ENCODE results near the gene KCTD20.

Gene KCTD20

DNA sequence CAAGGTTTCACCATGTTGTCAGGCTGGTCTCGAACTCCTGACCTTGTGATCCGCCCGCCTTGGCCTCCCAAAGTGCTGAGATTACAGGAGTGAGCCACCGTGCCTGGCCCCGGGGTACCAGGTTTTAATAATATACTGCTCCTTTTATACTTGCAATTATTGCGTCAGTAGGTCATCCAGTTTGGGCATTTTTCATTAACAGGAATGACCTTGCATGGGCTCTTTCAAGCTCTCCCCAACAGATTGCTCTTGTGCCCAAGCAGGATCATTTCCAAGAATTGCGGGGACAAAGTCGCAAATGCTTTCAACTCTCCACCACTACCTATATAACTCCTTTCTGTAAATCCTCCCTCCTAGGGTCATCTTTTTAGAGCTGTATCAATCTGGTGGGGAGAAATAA, 80.7 kb downstream of the KCTD20 start:
- Histone ChIP-seq H2AK5ac (ENCODE audit: low read length) (no peak overlapping the region), H3K4me2 (ENCODE audit: low read length) (no peak overlapping the region)
- no CpG with 5 or more reads among the region's 8 CpGs for WGBS (ENCODE audit: extremely low coverage, insufficient coverage, insufficient read length)

GRCh38 chr6:36523936-36524499, 81.2 kb downstream of the KCTD20 start:
- H4K91ac ChIP-seq (ENCODE audit: low read depth, low read length) = no peak overlapping the region
- no peak overlapping the region for H3K4me2 ChIP-seq (ENCODE audit: low read length)
- H3K18ac ChIP-seq (ENCODE audit: low read length) = no peak overlapping the region
- no peaks in the 10 kb centered on the region for H3K79me2 ChIP-seq (ENCODE audit: control insufficient read depth, insufficient read depth, low read length, poor library complexity)
- no peaks in the 10 kb centered on the region for H3K4me1 ChIP-seq (ENCODE audit: control insufficient read depth in 1 of 2, insufficient read depth in 2 of 2, low read length in 2 of 2)
- H3K27me3 ChIP-seq (ENCODE audit: insufficient read depth, low read length) = no peaks in the 10 kb centered on the region
- no peak overlapping the region for H2AFZ ChIP-seq (ENCODE audit: insufficient read depth, low read length, poor library complexity)
- H4K8ac ChIP-seq (ENCODE audit: low read depth, low read length) = no peak overlapping the region
- H3K79me1 ChIP-seq (ENCODE audit: low read length) = no peaks in the 10 kb centered on the region
- no peak overlapping the region for H2BK12ac ChIP-seq (ENCODE audit: low read length)
- H3K9me3 ChIP-seq (ENCODE audit: insufficient read depth, low read depth, low read length) = no peaks in the 10 kb centered on the region
- H3K4ac ChIP-seq (ENCODE audit: low read depth, low read length) = no peak overlapping the region
- DNase-seq = no peak
- H3K4me3 ChIP-seq (ENCODE audit: low read depth, low read length) = no peak overlapping the region
- H3K27ac ChIP-seq (ENCODE audit: low read depth, low read length) = no peak overlapping the region
- H4K12ac ChIP-seq (ENCODE audit: low read depth, low read length) = no peak overlapping the region
- peaks cover 6 to 19% of the 10 kb centered on the region in 2 experiments for H3K36me3 ChIP-seq (ENCODE audit: control insufficient read depth in 1 of 2, insufficient read depth in 2 of 2, low read length in 2 of 2)
- WGBS (ENCODE audit: extremely low coverage, insufficient coverage, insufficient read length) = no CpG with 5 or more reads among the region's 6 CpGs
- H3K9ac ChIP-seq (ENCODE audit: low read length) = no peak overlapping the region
- H2BK5ac ChIP-seq (ENCODE audit: low read depth, low read length, poor library complexity) = no peak overlapping the region
- H2AK5ac ChIP-seq (ENCODE audit: low read length) = no peak overlapping the region
- H3K23ac ChIP-seq (ENCODE audit: low read length) = no peak overlapping the region
- no peak overlapping the region for H3K14ac ChIP-seq (ENCODE audit: low read length)
- H2BK120ac ChIP-seq (ENCODE audit: insufficient read depth, low read length, poor library complexity) = no peak overlapping the region

More for the DNA sequence above, 80.7 kb downstream of the KCTD20 start:
- Histone ChIP-seq H2BK120ac (ENCODE audit: insufficient read depth, low read length, poor library complexity) (no peak overlapping the region), H4K8ac (ENCODE audit: low read depth, low read length) (no peak overlapping the region), H2BK12ac (ENCODE audit: low read length) (no peak overlapping the region), H3K79me1 (ENCODE audit: low read length) (no peaks in the 10 kb centered on the region), H2AFZ (ENCODE audit: insufficient read depth, low read length, poor library complexity) (no peak overlapping the region), H3K14ac (ENCODE audit: low read length) (no peak overlapping the region), H3K79me2 (ENCODE audit: control insufficient read depth, insufficient read depth, low read length, poor library complexity) (no peaks in the 10 kb centered on the region), H3K9ac (ENCODE audit: low read length) (no peak overlapping the region), H2BK5ac (ENCODE audit: low read depth, low read length, poor library complexity) (no peak overlapping the region), H3K23ac (ENCODE audit: low read length) (no peak overlapping the region), H3K18ac (ENCODE audit: low read length) (no peak overlapping the region), H3K4ac (ENCODE audit: low read depth, low read length) (no peak overlapping the region), H3K4me1 (ENCODE audit: control insufficient read depth in 1 of 2, insufficient read depth in 2 of 2, low read length in 2 of 2) (no peaks in the 10 kb centered on the region), H4K91ac (ENCODE audit: low read depth, low read length) (no peak overlapping the region), H3K4me3 (ENCODE audit: low read depth, low read length) (no peak overlapping the region), H3K27me3 (ENCODE audit: insufficient read depth, low read length) (no peaks in the 10 kb centered on the region), H3K27ac (ENCODE audit: low read depth, low read length) (no peak overlapping the region), H3K9me3 (ENCODE audit: insufficient read depth, low read depth, low read length) (no peaks in the 10 kb centered on the region), H4K12ac (ENCODE audit: low read depth, low read length) (no peak overlapping the region), H3K36me3 (ENCODE audit: control insufficient read depth in 1 of 2, insufficient read depth in 2 of 2, low read length in 2 of 2) (peaks cover 8 to 19% of the 10 kb centered on the region in 2 experiments)
- no peak for DNase-seq

DNA sequence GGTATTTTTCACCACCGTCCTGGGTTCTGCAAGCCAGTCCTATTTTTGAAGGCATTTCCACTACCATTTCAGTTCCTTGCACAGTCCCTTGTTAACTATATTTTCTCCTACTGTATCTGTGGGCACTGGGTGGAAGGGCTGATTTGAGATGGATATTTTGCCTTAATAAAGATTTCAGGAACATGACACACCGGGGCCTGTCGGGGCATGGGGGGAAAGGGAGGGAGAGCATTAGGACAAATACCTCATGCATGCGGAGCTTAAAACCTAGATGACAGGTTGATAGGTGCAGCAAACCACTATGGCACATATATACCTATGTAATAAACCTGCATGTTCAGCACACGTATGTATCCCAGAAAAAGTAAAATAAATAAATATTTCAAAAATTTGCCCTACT, 82.1 kb downstream of the KCTD20 start:
- Histone ChIP-seq H2BK12ac (ENCODE audit: low read length) (no peak overlapping the region), H3K14ac (ENCODE audit: low read length) (no peak overlapping the region), H3K27ac (ENCODE audit: low read depth, low read length) (no peak overlapping the region), H3K79me2 (ENCODE audit: control insufficient read depth, insufficient read depth, low read length, poor library complexity) (no peaks in the 10 kb centered on the region), H3K79me1 (ENCODE audit: low read length) (no peaks in the 10 kb centered on the region), H3K36me3 (ENCODE audit: control insufficient read depth in 1 of 2, insufficient read depth in 2 of 2, low read length in 2 of 2) (peaks cover 6 to 16% of the 10 kb centered on the region in 2 experiments), H2BK120ac (ENCODE audit: insufficient read depth, low read length, poor library complexity) (no peak overlapping the region), H3K4me1 (ENCODE audit: control insufficient read depth in 1 of 2, insufficient read depth in 2 of 2, low read length in 2 of 2) (no peaks in the 10 kb centered on the region), H3K9me3 (ENCODE audit: insufficient read depth, low read depth, low read length) (no peaks in the 10 kb centered on the region), H3K18ac (ENCODE audit: low read length) (no peak overlapping the region), H2BK5ac (ENCODE audit: low read depth, low read length, poor library complexity) (no peak overlapping the region), H3K27me3 (ENCODE audit: insufficient read depth, low read length) (no peaks in the 10 kb centered on the region), H3K4ac (ENCODE audit: low read depth, low read length) (no peak overlapping the region), H4K91ac (ENCODE audit: low read depth, low read length) (no peak overlapping the region), H2AK5ac (ENCODE audit: low read length) (no peak overlapping the region), H2AFZ (ENCODE audit: insufficient read depth, low read length, poor library complexity) (no peak overlapping the region), H3K23ac (ENCODE audit: low read length) (no peak overlapping the region), H4K12ac (ENCODE audit: low read depth, low read length) (no peak overlapping the region), H3K9ac (ENCODE audit: low read length) (no peak overlapping the region), H3K4me3 (ENCODE audit: low read depth, low read length) (no peak overlapping the region), H3K4me2 (ENCODE audit: low read length) (no peak overlapping the region), H4K8ac (ENCODE audit: low read depth, low read length) (no peak overlapping the region)
- no peak for DNase-seq
- no CpG with 5 or more reads among the region's 5 CpGs for WGBS (ENCODE audit: extremely low coverage, insufficient coverage, insufficient read length)

DNA sequence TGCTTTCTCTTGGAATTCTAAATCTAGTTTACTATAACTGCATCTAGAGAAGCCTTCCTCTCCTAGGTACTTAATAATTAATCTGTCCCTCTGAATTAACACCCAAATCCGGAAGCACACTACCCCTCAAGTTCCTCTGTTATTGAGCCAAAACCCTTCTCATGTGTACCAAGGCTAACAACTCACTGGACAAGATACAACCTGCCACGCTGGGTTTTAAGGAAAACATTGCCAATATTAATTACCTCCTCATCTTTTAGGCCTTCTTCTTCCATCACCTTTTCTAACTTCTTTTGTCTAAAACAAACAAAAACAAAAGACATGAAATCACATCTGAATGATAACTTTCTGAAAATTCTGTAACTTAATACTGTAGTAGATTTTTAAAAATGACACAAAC, 82.5 kb downstream of the KCTD20 start:
- no peaks in the 10 kb centered on the region for H3K27me3 ChIP-seq (ENCODE audit: insufficient read depth, low read length)
- WGBS (ENCODE audit: extremely low coverage, insufficient coverage, insufficient read length) = no CpG with 5 or more reads among the region's 2 CpGs
- H3K18ac ChIP-seq (ENCODE audit: low read length) = no peak overlapping the region
- no peak overlapping the region for H4K12ac ChIP-seq (ENCODE audit: low read depth, low read length)
- H3K14ac ChIP-seq (ENCODE audit: low read length) = no peak overlapping the region
- H3K4me2 ChIP-seq (ENCODE audit: low read length) = no peak overlapping the region
- DNase-seq = no peak
- no peak overlapping the region for H2BK5ac ChIP-seq (ENCODE audit: low read depth, low read length, poor library complexity)
- no peak overlapping the region for H3K4me3 ChIP-seq (ENCODE audit: low read depth, low read length)
- H4K91ac ChIP-seq (ENCODE audit: low read depth, low read length) = no peak overlapping the region
- no peaks in the 10 kb centered on the region for H3K79me1 ChIP-seq (ENCODE audit: low read length)
- H2BK120ac ChIP-seq (ENCODE audit: insufficient read depth, low read length, poor library complexity) = no peak overlapping the region
- H3K23ac ChIP-seq (ENCODE audit: low read length) = no peak overlapping the region
- no peak overlapping the region for H4K8ac ChIP-seq (ENCODE audit: low read depth, low read length)
- no peak overlapping the region for H3K4ac ChIP-seq (ENCODE audit: low read depth, low read length)
- H3K27ac ChIP-seq (ENCODE audit: low read depth, low read length) = no peak overlapping the region
- H3K9me3 ChIP-seq (ENCODE audit: insufficient read depth, low read depth, low read length) = no peaks in the 10 kb centered on the region
- no peak overlapping the region for H2AFZ ChIP-seq (ENCODE audit: insufficient read depth, low read length, poor library complexity)
- no peak overlapping the region for H2BK12ac ChIP-seq (ENCODE audit: low read length)
- H3K9ac ChIP-seq (ENCODE audit: low read length) = no peak overlapping the region
- H3K36me3 ChIP-seq (ENCODE audit: control insufficient read depth in 1 of 2, insufficient read depth in 2 of 2, low read length in 2 of 2) = peaks cover 6 to 16% of the 10 kb centered on the region in 2 experiments
- H3K79me2 ChIP-seq (ENCODE audit: control insufficient read depth, insufficient read depth, low read length, poor library complexity) = no peaks in the 10 kb centered on the region
- no peaks in the 10 kb centered on the region for H3K4me1 ChIP-seq (ENCODE audit: control insufficient read depth in 1 of 2, insufficient read depth in 2 of 2, low read length in 2 of 2)
- H2AK5ac ChIP-seq (ENCODE audit: low read length) = no peak overlapping the region

All from trophoblast cell (in vitro differentiated cells and primary cell).